HCT116 (cell line): ENCODE data around the gene SFT2D2. TPM values are rescaled to one million over a fixed set of nuclear protein-coding genes. Genes with fewer than 3 reads are reported as not detected.

Source experiments
- ATAC-seq: fragments of 200-7000 bp; cut with Tn5 transposase; 2 replicates; pipeline ENCODE4 v1.9.1; 2020; ENCODE audit warnings: mild to moderate bottlenecking, moderate library complexity
- BruUV-seq: library from RNA; stranded (reverse); fragments of 400-500 nt; replicated peaks from 2 replicates; lab custom pipeline; 2021; lab: Mats Ljungman, UMichigan
- CTCF ChIA-PET: fragments of 300-600 bp; sonication (Branson Sonifier 250); formaldehyde crosslinking; loops from one replicate; lab custom pipeline; 2021; ENCODE audit warnings: antibody characterized with exemption; lab: Charles Lee
- POLR2A ChIA-PET: fragments of 300-600, 350-600 bp; sonication (Branson Sonifier 250); formaldehyde crosslinking; loops from one replicate; lab custom pipeline; 2021; ENCODE audit warnings: antibody characterized with exemption; lab: Charles Lee
- RAD21 ChIA-PET, 2 experiments: fragments of 300-600 bp; sonication (Branson Sonifier 250); formaldehyde crosslinking; loops; one replicate each; lab custom pipeline; 2023; ENCODE audit warnings: low total read pairs in 2 of 2; ENCODE audit not compliant: uncharacterized antibody in 2 of 2, unreplicated experiment in 2 of 2, low non-redundant PET in 1 of 2; lab: Charles Lee
- DNase-seq: peaks from one replicate; pipeline ENCODE4 v3.0.0-alpha.2; 2010; ENCODE audit warnings: low read depth, low spot score
- H2AFZ ChIP-seq: fragments of 200-600 bp; shearing (Covaris generic), sonication (generic); 2 replicates; pipeline ENCODE4 v1.6.1; 2017; ENCODE audit warnings: low read depth, mixed run types, mixed read lengths, antibody characterized with exemption, low read length; ENCODE audit not compliant: poor library complexity, severe bottlenecking
- H3K27ac ChIP-seq: 2 replicates; pipeline ENCODE4 v1.5.1; 2012; ENCODE audit warnings: low read depth, low read length
- H3K27me3 ChIP-seq: fragments of 200-600 bp; sonication (generic); 2 replicates; pipeline ENCODE4 v1.6.1; 2016; ENCODE audit warnings: mixed run types, low read length, mixed read lengths; ENCODE audit not compliant: insufficient read depth
- H3K36me3 ChIP-seq, 2 experiments: fragments of 200-500 bp in 1 of 2; fragments of 200-600 bp in 1 of 2; sonication (Bioruptor generic) in 1 of 2; sonication (generic) in 1 of 2; 2 replicates each; pipeline versions ENCODE4 v1.5.1 to v1.6.1; 2014 to 2016; ENCODE audit warnings: low read length in 2 of 2, inconsistent platforms in 1 of 2, mixed read lengths in 1 of 2, mixed run types in 1 of 2; ENCODE audit not compliant: insufficient read depth in 2 of 2, control insufficient read depth in 1 of 2
- H3K4me1 ChIP-seq, 2 experiments: fragments of 200-600 bp in 1 of 2; sonication (generic) in 1 of 2; 2 replicates each; pipeline versions ENCODE4 v1.5.1 to v1.6.1; 2012 to 2017; ENCODE audit warnings: low read length in 2 of 2, inconsistent platforms in 1 of 2, mild to moderate bottlenecking in 1 of 2, mixed read lengths in 1 of 2, mixed run types in 1 of 2, moderate library complexity in 1 of 2; ENCODE audit not compliant: insufficient read depth in 2 of 2, control insufficient read depth in 1 of 2
- H3K4me2 ChIP-seq: fragments of 200-600 bp; sonication (generic); 2 replicates; pipeline ENCODE4 v1.6.1; 2017; ENCODE audit warnings: mixed run types, low read length, mixed read lengths
- H3K4me3 ChIP-seq, 2 experiments: fragments of 200-600 bp in 1 of 2; sonication (generic) in 1 of 2; replicated peaks in 1 of 2; 2 replicates each; pipeline ENCODE4 v1.5.1; 2011 to 2016; ENCODE audit warnings: low read length in 2 of 2, control low read depth in 1 of 2, low read depth in 1 of 2, mild to moderate bottlenecking in 1 of 2, mixed read lengths in 1 of 2, mixed run types in 1 of 2
- H3K79me2 ChIP-seq: fragments of 200-600 bp; sonication (generic); 2 replicates; pipeline ENCODE4 v1.6.1; 2017; ENCODE audit warnings: mild to moderate bottlenecking, mixed run types, low read length, moderate library complexity, mixed read lengths; ENCODE audit not compliant: insufficient read depth
- H3K9ac ChIP-seq: fragments of 200-600 bp; sonication (generic); 2 replicates; pipeline ENCODE4 v1.6.1; 2016; ENCODE audit warnings: low read length, mixed read lengths
- H3K9me2 ChIP-seq: fragments of 200-600 bp; sonication (generic), shearing (Covaris generic); 2 replicates; pipeline ENCODE4 v1.6.1; 2017; ENCODE audit warnings: mixed run types, mild to moderate bottlenecking, moderate library complexity; ENCODE audit not compliant: insufficient read depth
- H3K9me3 ChIP-seq, 2 experiments: fragments of 200-500 bp in 1 of 2; fragments of 200-600 bp in 1 of 2; sonication (Bioruptor generic) in 1 of 2; sonication (generic) in 1 of 2; 2 replicates each; pipeline ENCODE4 v1.6.1; 2014 to 2017; ENCODE audit warnings: low read length in 2 of 2, mixed read lengths in 2 of 2, inconsistent platforms in 1 of 2, low read depth in 1 of 2, mild to moderate bottlenecking in 1 of 2, mixed run types in 1 of 2, moderate library complexity in 1 of 2; ENCODE audit not compliant: control insufficient read depth in 1 of 2, insufficient read depth in 1 of 2
- H4K20me1 ChIP-seq: fragments of 200-600 bp; sonication (generic), shearing (Covaris generic); 2 replicates; pipeline ENCODE4 v1.6.1; 2017; ENCODE audit warnings: mixed run types, mild to moderate bottlenecking, moderate library complexity; ENCODE audit not compliant: insufficient read depth
- CBX3 ChIP-seq: IDR thresholded peaks from 2 replicates; pipeline ENCODE4 v1.6.1; 2012; ENCODE audit warnings: low read depth
- CEBPB ChIP-seq: IDR thresholded peaks from 2 replicates; pipeline ENCODE4 v1.6.1; 2012; ENCODE audit warnings: low read depth
- ELF1 ChIP-seq: IDR thresholded peaks from 2 replicates; pipeline ENCODE4 v1.6.1; 2012; ENCODE audit warnings: low read depth, borderline replicate concordance
- EZH2 ChIP-seq: fragments of 200-600 bp; sonication (generic); IDR thresholded peaks from 2 replicates; pipeline ENCODE4 v1.6.1; 2017; ENCODE audit warnings: antibody characterized with exemption, mixed run types
- EZH2phosphoT487 ChIP-seq: fragments of 200-600 bp; IDR thresholded peaks from 2 replicates; pipeline ENCODE4 v1.6.1; 2018; ENCODE audit warnings: antibody characterized with exemption, borderline replicate concordance
- FOSL1 ChIP-seq: IDR thresholded peaks from 2 replicates; pipeline ENCODE4 v1.6.1; 2012; ENCODE audit warnings: low read depth
- JUND ChIP-seq: IDR thresholded peaks from 2 replicates; pipeline ENCODE4 v1.6.1; 2012
- POLR2A ChIP-seq: IDR thresholded peaks from 2 replicates; pipeline ENCODE4 v1.7.0; 2011; ENCODE audit warnings: borderline replicate concordance; ENCODE audit not compliant: insufficient read depth, insufficient read length; ENCODE audit errors: extremely low read depth
- POLR2AphosphoS5 ChIP-seq: IDR thresholded peaks from 2 replicates; pipeline ENCODE4 v1.6.1; 2011; ENCODE audit warnings: mild to moderate bottlenecking, low read depth, low read length, moderate library complexity
- RAD21 ChIP-seq: IDR thresholded peaks from 2 replicates; pipeline ENCODE4 v1.6.1; 2012; ENCODE audit warnings: low read depth, mild to moderate bottlenecking
- SIN3A ChIP-seq: IDR thresholded peaks from 2 replicates; pipeline ENCODE4 v1.6.1; 2012; ENCODE audit warnings: low read depth
- SP1 ChIP-seq: IDR thresholded peaks from 2 replicates; pipeline ENCODE4 v1.6.1; 2012; ENCODE audit warnings: low read depth
- TCF7L2 ChIP-seq: IDR thresholded peaks from 2 replicates; pipeline ENCODE4 v1.7.0; 2011; ENCODE audit warnings: borderline replicate concordance, inconsistent platforms; ENCODE audit not compliant: insufficient read depth, insufficient read length; ENCODE audit errors: extremely low read depth
- YY1 ChIP-seq: IDR thresholded peaks from 2 replicates; pipeline ENCODE4 v1.6.1; 2011; ENCODE audit warnings: low read length, low read depth, moderate library complexity, mild to moderate bottlenecking; ENCODE audit not compliant: insufficient replicate concordance; ENCODE audit errors: extremely low read depth
- ZNF274 ChIP-seq: fragments of 200-500 bp; sonication (Bioruptor generic); IDR thresholded peaks from 2 replicates; pipeline ENCODE4 v1.6.1; 2014; ENCODE audit warnings: mild to moderate bottlenecking, low read depth, low read length, inconsistent platforms
- intact Hi-C: fragments of 100-400 bp; cut with micrococcal nuclease; formaldehyde crosslinking; loops from 2 replicates; pipeline ENCODE4 v1.10.0; 2022
- total RNA-seq: library from RNA; stranded (reverse); gene quantifications from one replicate; pipeline ENCODE4 v1.2.1, GENCODE V29; 2021; ENCODE audit not compliant: unreplicated experiment
- TF ChIP-seq, protein P1 (sequence below): IDR thresholded peaks from 2 replicates; pipeline ENCODE4 v1.6.1; 2012
- TF ChIP-seq, protein P2 (sequence below): IDR thresholded peaks from 2 replicates; pipeline ENCODE4 v1.6.1; 2012
- TF ChIP-seq, protein P3 (sequence below): IDR thresholded peaks from 2 replicates; pipeline ENCODE4 v1.6.1; 2011; ENCODE audit warnings: mild to moderate bottlenecking, low read length, moderate library complexity; ENCODE audit not compliant: insufficient replicate concordance; ENCODE audit errors: extremely low read depth

SFT2D2 gene
- total RNA-seq, 1 experiment from 2014 or later, result 57.5 TPM

DNA sequence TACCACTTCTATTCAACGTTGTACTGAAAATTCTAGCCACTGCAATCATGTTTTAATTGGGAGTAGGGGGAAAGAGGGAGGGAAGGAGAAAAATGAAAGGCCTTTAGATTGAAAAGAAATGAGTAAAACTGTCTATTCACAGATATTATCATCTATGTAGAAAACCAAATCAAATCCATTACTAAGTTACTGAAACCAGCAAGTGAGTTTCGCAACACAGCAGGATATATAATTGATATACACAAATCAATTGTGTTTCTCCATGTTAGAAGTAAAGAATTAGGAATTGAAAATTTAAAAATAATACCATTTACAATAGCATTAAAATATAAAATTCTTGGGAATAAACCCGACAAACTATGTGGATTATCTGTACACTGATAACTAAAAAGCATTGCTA, 19.2 kb downstream of the SFT2D2 start:
- no peak overlapping the region for H3K4me3 ChIP-seq
- no peak overlapping the region for H3K9ac ChIP-seq
- ChIA-PET POLR2A (no interaction called here), CTCF (interaction anchor here (1.0 kb wide), 1 partner anchor 10 kb away, joined by 3 read pairs; no protein-coding TSS in a partner anchor), RAD21 (no interaction called here)
- BruUV-seq, result TSS peak; percentile 20
- H3K9me3 ChIP-seq, result no peaks in the 10 kb centered on the region
- DNase-seq (no peak), ATAC-seq (no peak)
- no peak overlapping the region for H2AFZ ChIP-seq
- no peak overlapping the region for H3K4me2 ChIP-seq
- H3K27me3 ChIP-seq, result no peaks in the 10 kb centered on the region
- H4K20me1 ChIP-seq, result no peaks in the 10 kb centered on the region
- no peak overlapping the region for H3K27ac ChIP-seq
- TF ChIP-seq, protein P1, sequence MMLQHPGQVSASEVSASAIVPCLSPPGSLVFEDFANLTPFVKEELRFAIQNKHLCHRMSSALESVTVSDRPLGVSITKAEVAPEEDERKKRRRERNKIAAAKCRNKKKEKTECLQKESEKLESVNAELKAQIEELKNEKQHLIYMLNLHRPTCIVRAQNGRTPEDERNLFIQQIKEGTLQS, result no peak
- no peak for TF ChIP-seq RAD21
- intact Hi-C loops, result no loop called here
- H3K36me3 ChIP-seq, result peaks cover 15 to 24% of the 10 kb centered on the region in 2 experiments
- H3K4me1 ChIP-seq, result peaks cover 17% of the 10 kb centered on the region in 2 experiments
- H3K79me2 ChIP-seq, result peaks cover 37% of the 10 kb centered on the region
- H3K9me2 ChIP-seq, result no peaks in the 10 kb centered on the region

DNA sequence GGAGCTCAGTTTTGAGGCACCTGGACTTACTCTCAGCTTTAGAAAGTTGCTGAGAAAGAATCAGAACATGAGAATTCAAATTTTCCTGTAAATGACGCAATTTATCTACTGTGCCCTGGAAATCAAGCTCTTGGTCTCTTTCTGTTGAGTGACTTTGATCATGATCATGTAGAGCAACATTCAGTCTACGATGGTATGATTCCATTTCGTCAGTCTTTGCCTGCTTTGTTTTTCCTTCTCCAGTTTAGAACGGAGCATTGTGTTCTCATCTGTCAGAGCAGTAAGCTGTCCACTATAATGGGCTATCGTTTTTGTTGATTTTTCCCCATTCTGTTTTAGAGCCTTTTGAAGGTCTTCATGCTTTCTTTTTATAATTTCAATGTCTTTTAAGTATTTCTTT, 20.7 kb downstream of the SFT2D2 start:
- ChIA-PET CTCF (no interaction called here), RAD21 (no interaction called here), POLR2A (no interaction called here)
- Histone ChIP-seq H3K9me2 (no peaks in the 10 kb centered on the region), H3K79me2 (peaks cover 40% of the 10 kb centered on the region), H3K4me1 (peaks cover 17% of the 10 kb centered on the region in 2 experiments), H3K4me2 (no peak overlapping the region), H3K27me3 (no peaks in the 10 kb centered on the region), H3K9ac (no peak overlapping the region), H4K20me1 (0 out of 2 replicates have a peak, but pooled peaks cover 3% of the 10 kb centered on the region), H3K36me3 (peaks cover 15 to 21% of the 10 kb centered on the region in 2 experiments), H3K27ac (no peak overlapping the region), H3K4me3 (no peak overlapping the region), H2AFZ (no peak overlapping the region), H3K9me3 (no peaks in the 10 kb centered on the region)
- ATAC-seq (no peak), DNase-seq (no peak)
- intact Hi-C loops, result no loop called here
- no TSS peak for BruUV-seq
- TF ChIP-seq TCF7L2 (no peak), POLR2AphosphoS5 (no peak), SP1 (no peak), CBX3 (no peak), EZH2phosphoT487 (no peak), SIN3A (no peak), ELF1 (no peak), YY1 (no peak), POLR2A (no peak), JUND (no peak), FOSL1 (no peak), ZNF274 (no peak), EZH2 (no peak), CEBPB (no peak), RAD21 (no peak)
- TF ChIP-seq, protein P2, sequence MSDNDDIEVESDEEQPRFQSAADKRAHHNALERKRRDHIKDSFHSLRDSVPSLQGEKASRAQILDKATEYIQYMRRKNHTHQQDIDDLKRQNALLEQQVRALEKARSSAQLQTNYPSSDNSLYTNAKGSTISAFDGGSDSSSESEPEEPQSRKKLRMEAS, result no peak
- TF ChIP-seq, protein P3, sequence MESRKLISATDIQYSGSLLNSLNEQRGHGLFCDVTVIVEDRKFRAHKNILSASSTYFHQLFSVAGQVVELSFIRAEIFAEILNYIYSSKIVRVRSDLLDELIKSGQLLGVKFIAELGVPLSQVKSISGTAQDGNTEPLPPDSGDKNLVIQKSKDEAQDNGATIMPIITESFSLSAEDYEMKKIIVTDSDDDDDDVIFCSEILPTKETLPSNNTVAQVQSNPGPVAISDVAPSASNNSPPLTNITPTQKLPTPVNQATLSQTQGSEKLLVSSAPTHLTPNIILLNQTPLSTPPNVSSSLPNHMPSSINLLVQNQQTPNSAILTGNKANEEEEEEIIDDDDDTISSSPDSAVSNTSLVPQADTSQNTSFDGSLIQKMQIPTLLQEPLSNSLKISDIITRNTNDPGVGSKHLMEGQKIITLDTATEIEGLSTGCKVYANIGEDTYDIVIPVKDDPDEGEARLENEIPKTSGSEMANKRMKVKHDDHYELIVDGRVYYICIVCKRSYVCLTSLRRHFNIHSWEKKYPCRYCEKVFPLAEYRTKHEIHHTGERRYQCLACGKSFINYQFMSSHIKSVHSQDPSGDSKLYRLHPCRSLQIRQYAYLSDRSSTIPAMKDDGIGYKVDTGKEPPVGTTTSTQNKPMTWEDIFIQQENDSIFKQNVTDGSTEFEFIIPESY, result no peak
